PFSK-1 (cell line): Measurements from ENCODE around the gene SAA1.

Experiments used
- FOXP2 ChIP-seq: optimal IDR thresholded peaks from 2 replicates; pipeline ENCODE3; 2011; ENCODE audit warnings: borderline replicate concordance, control low read depth, inconsistent platforms; ENCODE audit not compliant: insufficient read depth; ENCODE audit errors: extremely low read length, extremely low read depth
- POLR2AphosphoS5 ChIP-seq: IDR thresholded peaks from 2 replicates; pipeline ENCODE4 v1.6.1; 2012; ENCODE audit warnings: low read depth, mild to moderate bottlenecking, control low read depth, low read length, moderate library complexity
- REST ChIP-seq, 2 experiments: IDR thresholded peaks; 2 replicates each; pipeline versions ENCODE4 v1.6.1 to v1.8.0; 2011 to 2012; ENCODE audit warnings: low read depth in 2 of 2, low read length in 2 of 2, control low read depth in 1 of 2, inconsistent platforms in 1 of 2, mild to moderate bottlenecking in 1 of 2, moderate library complexity in 1 of 2; ENCODE audit not compliant: insufficient read depth in 1 of 2
- SIN3A ChIP-seq: IDR thresholded peaks from 2 replicates; pipeline ENCODE4 v1.6.1; 2012; ENCODE audit warnings: mild to moderate bottlenecking, low read length, moderate library complexity, borderline replicate concordance; ENCODE audit not compliant: insufficient read depth
- TAF1 ChIP-seq: IDR thresholded peaks from 2 replicates; pipeline ENCODE4 v1.6.1; 2012; ENCODE audit warnings: low read length, control low read depth, borderline replicate concordance; ENCODE audit not compliant: insufficient read depth

The SAA1 gene

GRCh38 chr11:18235394-18236334 is 30.4 kb upstream of the SAA1 start:
- TF ChIP-seq TAF1 (no peak), POLR2AphosphoS5 (no peak), SIN3A (no peak), REST (IDR thresholded peaks at IDR 0.05; ENCODE audit: insufficient read depth in 1 of 2, low read depth in 2 of 2, low read length in 2 of 2) (no peak), FOXP2 (no peak)

- TF ChIP-seq TAF1 (no peak), SIN3A (no peak), REST (IDR thresholded peaks at IDR 0.05; ENCODE audit: insufficient read depth in 1 of 2, low read depth in 2 of 2, low read length in 2 of 2) (no peak), FOXP2 (no peak), POLR2AphosphoS5 (no peak)
These were observed 29.3 kb upstream of the SAA1 start, which contains the start of gene SAA4 for GRCh38 chr11:18236664-18237356. Gene SAA4 (minus strand): TSS chr11:18236802. CDS start chr11:18235926, 876 bp downstream.

GRCh38 chr11:18239655-18240054 is 26.4 kb upstream of the SAA1 start:
- TF ChIP-seq FOXP2 = no peak
- TF ChIP-seq POLR2AphosphoS5 = no peak
- no peak for TF ChIP-seq TAF1
- no peak for TF ChIP-seq REST (IDR thresholded peaks at IDR 0.05; ENCODE audit: insufficient read depth in 1 of 2, low read depth in 2 of 2, low read length in 2 of 2)
- no peak for TF ChIP-seq SIN3A

GRCh38 chr11:18243783-18244362 is 22.2 kb upstream of the SAA1 start:
- TF ChIP-seq POLR2AphosphoS5 (no peak), TAF1 (no peak), SIN3A (no peak), REST (IDR thresholded peaks at IDR 0.05; ENCODE audit: insufficient read depth in 1 of 2, low read depth in 2 of 2, low read length in 2 of 2) (no peak), FOXP2 (no peak)
